Neural cell (in vitro differentiated cells): ENCODE measurements around the gene ZNF536. TPM values are rescaled to one million over a fixed set of nuclear protein-coding genes. Genes with fewer than 3 reads are reported as not detected.

ENCODE experiments used
- H2AFZ ChIP-seq: fragments of 200-600, 300-800 bp; sonication (generic), shearing (Covaris generic); 2 replicates; pipeline ENCODE4 v1.6.0; 2014; ENCODE audit warnings: low read depth, mild to moderate bottlenecking, antibody characterized with exemption, low read length, moderate library complexity
- H3F3A ChIP-seq: fragments of 200-600 bp; shearing (Covaris generic); 2 replicates; pipeline ENCODE4 v1.6.1; 2016; ENCODE audit warnings: mild to moderate bottlenecking, moderate library complexity, mixed read lengths, antibody characterized with exemption, low read length; ENCODE audit not compliant: insufficient read depth, poor library complexity, severe bottlenecking
- H3K27ac ChIP-seq: fragments of 200-600, 300-800 bp; sonication (generic), shearing (Covaris generic); 2 replicates; pipeline ENCODE4 v1.5.1; 2014; ENCODE audit warnings: mild to moderate bottlenecking, low read length, moderate library complexity
- H3K27me3 ChIP-seq: fragments of 300-800, 200-600 bp; sonication (generic), shearing (Covaris generic); 2 replicates; pipeline ENCODE4 v1.6.0; 2014; ENCODE audit warnings: mild to moderate bottlenecking, low read depth, low read length, moderate library complexity; ENCODE audit not compliant: insufficient read depth
- H3K36me3 ChIP-seq: fragments of 300-800, 200-600 bp; sonication (generic), shearing (Covaris generic); 2 replicates; pipeline ENCODE4 v1.5.1; 2014; ENCODE audit warnings: mild to moderate bottlenecking, antibody characterized with exemption, low read length, moderate library complexity; ENCODE audit not compliant: insufficient read depth
- H3K4me2 ChIP-seq: fragments of 300-800, 200-600 bp; sonication (generic), shearing (Covaris generic); 2 replicates; pipeline ENCODE4 v1.6.0; 2014; ENCODE audit warnings: mild to moderate bottlenecking, low read length
- H3K4me3 ChIP-seq: fragments of 300-800, 200-600 bp; sonication (generic), shearing (Covaris generic); 2 replicates; pipeline ENCODE4 v1.5.1; 2014; ENCODE audit warnings: mild to moderate bottlenecking, low read length, moderate library complexity
- H3K79me2 ChIP-seq: fragments of 200-600 bp; shearing (Covaris generic); replicated peaks from 2 replicates; pipeline ENCODE4 v1.6.0; 2014; ENCODE audit warnings: mild to moderate bottlenecking, low read length, moderate library complexity; ENCODE audit not compliant: insufficient read depth
- H3K9ac ChIP-seq: fragments of 300-800, 200-600 bp; sonication (generic), shearing (Covaris generic); 2 replicates; pipeline ENCODE4 v1.6.1; 2016; ENCODE audit warnings: mild to moderate bottlenecking, low read length, mixed read lengths
- H3K9me2 ChIP-seq: fragments of 200-600 bp; shearing (Covaris generic); 2 replicates; pipeline ENCODE4 v1.6.1; 2016; ENCODE audit warnings: mild to moderate bottlenecking, low read length, mixed read lengths; ENCODE audit not compliant: insufficient read depth
- H3K9me3 ChIP-seq: fragments of 200-600, 300-800 bp; sonication (generic), shearing (Covaris generic); 2 replicates; pipeline ENCODE4 v1.6.1; 2016; ENCODE audit warnings: mild to moderate bottlenecking, mixed run types, low read length, moderate library complexity, mixed read lengths
- H4K20me1 ChIP-seq: fragments of 200-600 bp; shearing (Covaris generic); 2 replicates; pipeline ENCODE4 v1.6.1; 2016; ENCODE audit warnings: mild to moderate bottlenecking, mixed run types; ENCODE audit not compliant: insufficient read depth
- CTCF ChIP-seq: fragments of 450-650 bp; IDR thresholded peaks from 2 replicates; pipeline ENCODE4 v1.5.1; 2014; ENCODE audit warnings: antibody characterized with exemption, mild to moderate bottlenecking, moderate library complexity; ENCODE audit not compliant: poor library complexity, severe bottlenecking
- EP300 ChIP-seq: fragments of 450-650 bp; conservative IDR thresholded peaks from 2 replicates; pipeline ENCODE4 v1.6.1; 2014; ENCODE audit warnings: antibody characterized with exemption, mild to moderate bottlenecking, moderate library complexity; ENCODE audit not compliant: poor library complexity, severe bottlenecking
- EZH2 ChIP-seq: fragments of 200-600, 300-800 bp; shearing (Covaris generic), sonication (generic); IDR thresholded peaks from 2 replicates; pipeline ENCODE4 v1.6.1; 2014; ENCODE audit warnings: antibody characterized with exemption, low read length, borderline replicate concordance, mild to moderate bottlenecking; ENCODE audit not compliant: insufficient read depth, poor library complexity, severe bottlenecking
- MXI1 ChIP-seq: fragments of 450-650 bp; conservative IDR thresholded peaks from 2 replicates; pipeline ENCODE4 v1.6.1; 2014; ENCODE audit warnings: antibody characterized with exemption, mild to moderate bottlenecking; ENCODE audit not compliant: poor library complexity, severe bottlenecking
- POLR2AphosphoS5 ChIP-seq: IDR thresholded peaks from 2 replicates; pipeline ENCODE4 v1.6.1; 2012
- RAD21 ChIP-seq: fragments of 450-650 bp; conservative IDR thresholded peaks from 2 replicates; pipeline ENCODE4 v1.6.1; 2014; ENCODE audit warnings: antibody characterized with exemption, mild to moderate bottlenecking, moderate library complexity
- REST ChIP-seq: IDR thresholded peaks from 2 replicates; pipeline ENCODE4 v1.6.1; 2012; ENCODE audit warnings: borderline replicate concordance
- SMC3 ChIP-seq: fragments of 450-650 bp; conservative IDR thresholded peaks from 2 replicates; pipeline ENCODE4 v1.6.1; 2014; ENCODE audit warnings: antibody characterized with exemption, mild to moderate bottlenecking, moderate library complexity; ENCODE audit not compliant: poor library complexity
- TAF1 ChIP-seq: IDR thresholded peaks from 2 replicates; pipeline ENCODE4 v1.6.1; 2012; ENCODE audit warnings: low read depth
- polyA plus RNA-seq: library from polyadenylated mRNA; depleted of rRNA; stranded (reverse); fragments of >200 nt; gene quantifications from 2 replicates; pipeline ENCODE4 v1.2.3, GENCODE V29; 2014

The ZNF536 gene
- polyA plus RNA-seq, 1 donor from 2014 or later: 13.9 TPM

GRCh38 chr19:30323904-30324303 lies 48.3 kb upstream of the ZNF536 start:
- no peaks in the 10 kb centered on the region for H3K79me2 ChIP-seq
- H2AFZ ChIP-seq: no peak overlapping the region
- no peaks in the 10 kb centered on the region for H4K20me1 ChIP-seq
- no peaks in the 10 kb centered on the region for H3F3A ChIP-seq
- no peak overlapping the region for H3K9ac ChIP-seq
- H3K9me2 ChIP-seq: no peaks in the 10 kb centered on the region
- peak; percentile 36 for TF ChIP-seq EP300
- TF ChIP-seq MXI1: no peak
- H3K27me3 ChIP-seq: no peaks in the 10 kb centered on the region
- no peak overlapping the region for H3K4me3 ChIP-seq
- no peaks in the 10 kb centered on the region for H3K9me3 ChIP-seq
- no peak overlapping the region for H3K27ac ChIP-seq
- H3K36me3 ChIP-seq: no peaks in the 10 kb centered on the region
- H3K4me2 ChIP-seq: no peak overlapping the region

- Histone ChIP-seq H3K79me2 (no peaks in the 10 kb centered on the region), H3K4me3 (no peak overlapping the region), H3K4me2 (no peak overlapping the region), H3K27ac (no peak overlapping the region), H3K9me3 (no peaks in the 10 kb centered on the region), H3K9ac (no peak overlapping the region), H3K9me2 (no peaks in the 10 kb centered on the region), H3F3A (no peaks in the 10 kb centered on the region), H3K36me3 (no peaks in the 10 kb centered on the region), H3K27me3 (no peaks in the 10 kb centered on the region), H4K20me1 (no peaks in the 10 kb centered on the region), H2AFZ (no peak overlapping the region)
- no peak for TF ChIP-seq EZH2
These were observed 47.2 kb upstream of the ZNF536 start for GRCh38 chr19:30324982-30325381.

DNA sequence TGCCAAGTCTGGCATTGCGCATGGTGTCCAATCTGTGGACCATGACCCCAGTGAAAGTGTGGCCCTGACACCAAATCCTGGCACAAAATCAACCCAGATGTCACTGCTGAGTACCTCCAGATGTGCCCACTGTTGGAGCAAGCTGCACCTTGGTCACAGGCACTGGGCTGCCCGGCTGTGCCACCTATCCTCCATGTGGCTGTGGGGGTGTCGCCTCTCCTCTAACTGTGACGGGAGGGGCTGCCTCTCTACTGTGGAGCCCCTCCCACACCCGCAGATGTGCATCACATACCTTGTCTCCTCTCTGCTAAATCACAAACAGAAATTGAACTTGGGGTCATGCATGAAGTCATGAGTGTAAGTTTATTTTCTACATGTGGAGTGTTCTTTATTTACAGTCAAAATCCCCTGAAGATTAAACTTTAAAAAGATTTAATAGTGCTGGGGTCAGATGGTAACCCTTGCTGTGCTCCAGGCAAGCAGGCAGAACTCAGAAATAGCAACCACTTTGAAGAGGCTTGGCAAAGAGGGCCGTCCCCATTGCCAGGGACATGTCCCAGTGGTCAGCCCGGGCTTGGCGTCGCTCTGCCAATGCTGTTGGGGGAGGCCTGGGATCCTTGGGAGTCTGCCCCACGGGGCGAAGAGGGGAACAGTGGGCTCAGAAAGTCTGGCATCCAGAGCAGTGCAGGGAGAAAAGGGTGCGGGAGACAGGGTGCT lies 46.4 kb upstream of the ZNF536 start:
- Histone ChIP-seq H3K4me3 (no peak overlapping the region), H2AFZ (no peak overlapping the region), H3K27ac (no peak overlapping the region), H3K9me2 (no peaks in the 10 kb centered on the region), H3K27me3 (no peaks in the 10 kb centered on the region), H3K9ac (no peak overlapping the region), H3K4me2 (no peak overlapping the region), H4K20me1 (no peaks in the 10 kb centered on the region), H3F3A (no peaks in the 10 kb centered on the region), H3K9me3 (no peaks in the 10 kb centered on the region), H3K79me2 (no peaks in the 10 kb centered on the region), H3K36me3 (no peaks in the 10 kb centered on the region)
- no peak for TF ChIP-seq TAF1
- no peak for TF ChIP-seq MXI1
- no peak for TF ChIP-seq EP300
- no peak for TF ChIP-seq POLR2AphosphoS5
- no peak for TF ChIP-seq RAD21
- TF ChIP-seq CTCF: no peak
- no peak for TF ChIP-seq EZH2
- no peak for TF ChIP-seq REST
- TF ChIP-seq SMC3: no peak
